B cell (primary cell): ENCODE results near the gene GALNT10. TPM values are rescaled to one million over a fixed set of nuclear protein-coding genes. Genes with fewer than 3 reads are reported as not detected.

ENCODE experiments used
- ATAC-seq: fragments of 200-7000 bp; cut with Tn5 transposase; one replicate; pipeline ENCODE4 v1.10.0; 2021; ENCODE audit warnings: low read depth, mild to moderate bottlenecking, moderate number of reproducible peaks, moderate library complexity
- CTCF ChIA-PET: fragments of 350-600 bp; sonication (Branson Sonifier 250); formaldehyde crosslinking; loops from one replicate; lab custom pipeline; 2021; ENCODE audit warnings: antibody characterized with exemption, inconsistent platforms; lab: Charles Lee
- POLR2A ChIA-PET: fragments of 350-600 bp; sonication (Branson Sonifier 250); formaldehyde crosslinking; loops from one replicate; lab custom pipeline; 2021; ENCODE audit warnings: antibody characterized with exemption; lab: Charles Lee
- DNase-seq: peaks from one replicate; pipeline ENCODE4 v3.0.0; 2013
- H2AFZ ChIP-seq: 2 replicates; pipeline ENCODE4 v1.6.1; 2012; ENCODE audit warnings: mild to moderate bottlenecking, low read depth, low read length; ENCODE audit not compliant: insufficient read depth, poor library complexity, severe bottlenecking
- H3K27ac ChIP-seq, 2 donors: 1 replicate in 1 of 2; 2 replicates in 1 of 2; pipeline ENCODE4 v1.5.1; 2012 to 2013; ENCODE audit warnings: low read length in 2 of 2, mild to moderate bottlenecking in 2 of 2, moderate library complexity in 1 of 2
- H3K27me3 ChIP-seq, 4 experiments: fragments of 200-600 bp in 1 of 4; sonication (generic) in 1 of 4; replicated peaks in 1 of 4; 1 replicate in 2 of 4; 2 replicates in 2 of 4; pipeline versions ENCODE4 v1.6.1 to v1.7.0; 2013 to 2016; ENCODE audit warnings: low read length in 3 of 4, mild to moderate bottlenecking in 2 of 4, mixed read lengths in 1 of 4, moderate library complexity in 1 of 4; ENCODE audit not compliant: insufficient read depth in 4 of 4, control insufficient read depth in 3 of 4; ENCODE audit errors: control extremely low read depth in 1 of 4
- H3K36me3 ChIP-seq, 2 experiments: replicated peaks in 1 of 2; 1 replicate in 1 of 2; 2 replicates in 1 of 2; pipeline versions ENCODE4 v1.6.1 to v1.7.1; 2013; ENCODE audit warnings: low read length in 1 of 2; ENCODE audit not compliant: insufficient read depth in 2 of 2, control insufficient read depth in 1 of 2; ENCODE audit errors: control extremely low read depth in 1 of 2, extremely low read depth in 1 of 2
- H3K4me1 ChIP-seq, 2 donors: fragments of 200-600 bp in 1 of 2; sonication (generic) in 1 of 2; 1 replicate in 1 of 2; 2 replicates in 1 of 2; pipeline versions ENCODE4 v1.5.1 to v1.6.1; 2013 to 2017; ENCODE audit warnings: low read length in 2 of 2; ENCODE audit not compliant: control insufficient read depth in 2 of 2, insufficient read depth in 2 of 2
- H3K4me2 ChIP-seq: replicated peaks from 2 replicates; pipeline ENCODE3; 2012; ENCODE audit warnings: mild to moderate bottlenecking, low read depth, low read length; ENCODE audit not compliant: poor library complexity, severe bottlenecking
- H3K4me3 ChIP-seq, 5 experiments: fragments of 200-600 bp in 1 of 5; sonication (generic) in 1 of 5; 1 replicate in 3 of 5; 2 replicates in 2 of 5; pipeline versions ENCODE4 v1.5.1 to v1.7.0; 2011 to 2016; ENCODE audit warnings: low read length in 4 of 5, mild to moderate bottlenecking in 4 of 5, low read depth in 2 of 5, control low read depth in 1 of 5, moderate library complexity in 1 of 5; ENCODE audit not compliant: insufficient read depth in 1 of 5; ENCODE audit errors: control extremely low read depth in 1 of 5, extremely low read depth in 1 of 5
- H3K79me2 ChIP-seq: fragments of 200-600 bp; sonication (generic); one replicate; pipeline ENCODE4 v1.6.0; 2016; ENCODE audit warnings: low read length; ENCODE audit not compliant: control insufficient read depth, insufficient read depth
- H3K9ac ChIP-seq: fragments of 200-600 bp; sonication (generic); 2 replicates; pipeline ENCODE4 v1.6.1; 2017; ENCODE audit warnings: mild to moderate bottlenecking, low read length, moderate library complexity
- H3K9me3 ChIP-seq, 3 donors: one replicate each; pipeline versions ENCODE4 v1.6.1 to v1.7.1; 2013; ENCODE audit warnings: low read length in 2 of 3; ENCODE audit not compliant: control insufficient read depth in 2 of 3, insufficient read depth in 1 of 3; ENCODE audit errors: control extremely low read depth in 1 of 3
- H4K20me1 ChIP-seq: 2 replicates; pipeline ENCODE4 v1.6.0; 2012; ENCODE audit warnings: mild to moderate bottlenecking, low read length; ENCODE audit not compliant: insufficient read depth, control insufficient read depth, poor library complexity, severe bottlenecking
- H3K27ac Mint-ChIP-seq: one replicate; pipeline ENCODE4 v1.8.0; 2021; ENCODE audit warnings: mixed read lengths
- H3K27me3 Mint-ChIP-seq: one replicate; pipeline ENCODE4 v1.8.0; 2021; ENCODE audit warnings: mixed read lengths
- H3K4me1 Mint-ChIP-seq: one replicate; pipeline ENCODE4 v1.8.0; 2021; ENCODE audit warnings: mixed read lengths
- H3K4me3 Mint-ChIP-seq: one replicate; pipeline ENCODE4 v1.8.0; 2021; ENCODE audit warnings: mixed read lengths
- H3K9me3 Mint-ChIP-seq: one replicate; pipeline ENCODE4 v1.8.0; 2022; ENCODE audit warnings: mixed read lengths; ENCODE audit not compliant: insufficient read depth
- EZH2 ChIP-seq: IDR thresholded peaks from 2 replicates; pipeline ENCODE4 v1.6.1; 2012; ENCODE audit warnings: borderline replicate concordance, low read depth, mild to moderate bottlenecking, moderate library complexity, low read length; ENCODE audit not compliant: insufficient read depth, poor library complexity, severe bottlenecking
- WGBS: methylation state at CpG from one replicate; pipeline ENCODE4 v1.1.5; 2013; ENCODE audit warnings: missing lambda C conversion rate; ENCODE audit not compliant: insufficient coverage; 5-methylcytosine and 5-hydroxymethylcytosine counted together
- intact Hi-C: fragments of 100-400 bp; cut with micrococcal nuclease; formaldehyde crosslinking; loops from one replicate; pipeline ENCODE4 v1.10.0; 2022
- polyA plus RNA-seq: library from polyadenylated mRNA; depleted of rRNA; stranded (reverse); fragments of >200 nt; gene quantifications from 2 replicates; pipeline ENCODE4 v1.2.3, GENCODE V29; 2012
- total RNA-seq, 2 donors: library from RNA; stranded (reverse); fragments of 120-200 nt in 1 of 2; gene quantifications; 1 replicate in 1 of 2; 2 replicates in 1 of 2; pipeline versions ENCODE4 v1.2.3 to v1.2.4, GENCODE V29; 2013 to 2022
- TF ChIP-seq, protein P1 (sequence below): fragments of 200-600 bp; IDR thresholded peaks from one replicate; pipeline ENCODE4 v1.8.0; 2022; ENCODE audit warnings: antibody characterized with exemption, mild to moderate bottlenecking

GALNT10 gene
- total and polyA plus RNA-seq, 2 donors (not counting 1 experiment from before 2014, with no cell fraction given): 27.7 to 42.8 TPM

DNA sequence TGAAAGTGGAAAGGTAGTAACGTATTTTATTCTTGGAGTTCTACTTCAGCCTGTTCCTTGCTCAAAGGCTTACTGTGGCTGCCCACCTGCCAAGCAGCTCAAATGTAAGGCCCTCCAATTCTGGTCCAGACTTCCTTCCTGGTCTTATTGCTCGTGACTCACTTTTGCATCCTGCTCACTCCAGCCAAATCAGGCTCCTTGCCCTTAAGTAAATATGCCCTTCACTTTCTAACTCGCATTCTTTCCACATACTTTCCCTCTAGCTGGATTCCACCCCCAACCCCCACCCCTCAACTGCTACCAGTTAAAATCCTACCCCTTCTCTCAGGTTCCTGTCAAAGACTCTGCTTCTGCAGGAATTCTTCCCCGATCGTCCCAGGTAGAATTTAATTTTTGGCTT lies 96.6 kb downstream of the GALNT10 start:
- Histone ChIP-seq H2AFZ (no peak overlapping the region), H3K4me3 (no peak overlapping the region), H3K4me2 (no peak overlapping the region), H3K4me1 (peaks cover 17 to 23% of the 10 kb centered on the region in 2 donors), H3K79me2 (peaks cover 30% of the 10 kb centered on the region), H3K27me3 (no peaks in the 10 kb centered on the region), H3K36me3 (peaks cover 0 to 7% of the 10 kb centered on the region in 2 experiments), H3K9me3 (no peaks in the 10 kb centered on the region), H3K9ac (no peak overlapping the region), H4K20me1 (peaks cover 23% of the 10 kb centered on the region), H3K27ac (no peak overlapping the region)
- 67% methylated on average over 3 of the region's 5 CpGs for WGBS
- H3K4me1 Mint-ChIP-seq: peaks cover 33% of the 10 kb centered on the region
- no peaks in the 10 kb centered on the region for H3K27me3 Mint-ChIP-seq
- intact Hi-C loops: no loop called here
- H3K9me3 Mint-ChIP-seq: no peaks in the 10 kb centered on the region
- TF ChIP-seq, protein P1, sequence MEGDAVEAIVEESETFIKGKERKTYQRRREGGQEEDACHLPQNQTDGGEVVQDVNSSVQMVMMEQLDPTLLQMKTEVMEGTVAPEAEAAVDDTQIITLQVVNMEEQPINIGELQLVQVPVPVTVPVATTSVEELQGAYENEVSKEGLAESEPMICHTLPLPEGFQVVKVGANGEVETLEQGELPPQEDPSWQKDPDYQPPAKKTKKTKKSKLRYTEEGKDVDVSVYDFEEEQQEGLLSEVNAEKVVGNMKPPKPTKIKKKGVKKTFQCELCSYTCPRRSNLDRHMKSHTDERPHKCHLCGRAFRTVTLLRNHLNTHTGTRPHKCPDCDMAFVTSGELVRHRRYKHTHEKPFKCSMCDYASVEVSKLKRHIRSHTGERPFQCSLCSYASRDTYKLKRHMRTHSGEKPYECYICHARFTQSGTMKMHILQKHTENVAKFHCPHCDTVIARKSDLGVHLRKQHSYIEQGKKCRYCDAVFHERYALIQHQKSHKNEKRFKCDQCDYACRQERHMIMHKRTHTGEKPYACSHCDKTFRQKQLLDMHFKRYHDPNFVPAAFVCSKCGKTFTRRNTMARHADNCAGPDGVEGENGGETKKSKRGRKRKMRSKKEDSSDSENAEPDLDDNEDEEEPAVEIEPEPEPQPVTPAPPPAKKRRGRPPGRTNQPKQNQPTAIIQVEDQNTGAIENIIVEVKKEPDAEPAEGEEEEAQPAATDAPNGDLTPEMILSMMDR: no peak
- TF ChIP-seq EZH2: no peak
- ATAC-seq (no peak), DNase-seq (no peak)
- ChIA-PET POLR2A (no interaction called here), CTCF (interaction anchor here (0.6 kb wide), 1 partner anchor 477 kb away, joined by 3 read pairs; no protein-coding TSS in a partner anchor)
- no peak overlapping the region for H3K4me3 Mint-ChIP-seq
- H3K27ac Mint-ChIP-seq: no peak overlapping the region

DNA sequence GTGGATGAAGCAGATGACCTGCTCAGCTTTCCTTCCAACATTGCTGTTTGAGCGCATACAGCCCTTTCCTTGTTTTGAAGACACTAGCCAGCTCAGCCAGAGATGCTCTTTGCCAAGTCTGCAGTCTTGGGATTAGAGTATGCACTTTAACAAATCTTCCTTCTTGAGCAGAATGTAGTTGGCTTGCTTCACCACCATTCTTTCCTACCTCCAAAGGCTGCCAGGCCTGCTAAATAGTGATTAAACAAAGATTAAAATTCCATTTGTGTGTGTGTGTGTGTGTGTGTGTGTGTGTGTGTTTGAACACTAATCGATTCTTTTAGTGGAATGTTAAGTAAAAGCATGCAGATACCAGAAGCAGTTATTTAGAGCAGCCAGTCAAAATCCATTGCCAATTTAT lies 97.6 kb downstream of the GALNT10 start:
- no peak overlapping the region for H3K27ac ChIP-seq
- peaks cover 17 to 23% of the 10 kb centered on the region in 2 donors for H3K4me1 ChIP-seq
- no peak for ATAC-seq
- Mint-ChIP-seq H3K4me1 (peaks cover 32% of the 10 kb centered on the region), H3K9me3 (no peaks in the 10 kb centered on the region), H3K4me3 (no peak overlapping the region), H3K27me3 (no peaks in the 10 kb centered on the region), H3K27ac (no peak overlapping the region)
- TF ChIP-seq, protein P1: no peak
- no peak for TF ChIP-seq EZH2
- no peaks in the 10 kb centered on the region for H3K9me3 ChIP-seq
- POLR2A ChIA-PET: no interaction called here
- CTCF ChIA-PET: no interaction called here
- DNase-seq: no peak
- H3K36me3 ChIP-seq: peaks cover 0 to 12% of the 10 kb centered on the region in 2 experiments
- no peak overlapping the region for H3K4me3 ChIP-seq
- no CpG with 5 or more reads among the region's 2 CpGs for WGBS
- peaks cover 30% of the 10 kb centered on the region for H3K79me2 ChIP-seq
- H3K9ac ChIP-seq: no peak overlapping the region
- no peaks in the 10 kb centered on the region for H3K27me3 ChIP-seq
- H3K4me2 ChIP-seq: no peak overlapping the region
- peaks cover 23% of the 10 kb centered on the region for H4K20me1 ChIP-seq
- intact Hi-C loops: no loop called here
- no peak overlapping the region for H2AFZ ChIP-seq
